8988T (cell line): ENCODE results near the gene CES1.
"Not testable (repeated sequence)": the region's sequence is repeated elsewhere in the genome, so short reads cannot be mapped to it uniquely, and the experiment has no call there.

Experiments
- DNase-seq: peaks from one replicate; pipeline ENCODE4 v3.0.0; 2011

CES1 gene

GRCh38 chr16:55782091-55782792, 50.7 kb downstream of the CES1 start:
- not testable (repeated sequence) for DNase-seq

- DNase-seq = not testable (repeated sequence)
These were observed 51.4 kb downstream of the CES1 start for GRCh38 chr16:55781456-55781855.

GRCh38 chr16:55780095-55780407, 52.8 kb downstream of the CES1 start:
- DNase-seq = not testable (repeated sequence)

GRCh38 chr16:55779402-55780094, 53.3 kb downstream of the CES1 start:
- no peak for DNase-seq

GRCh38 chr16:55778757-55779156, 54.1 kb downstream of the CES1 start:
- DNase-seq = no peak

- DNase-seq = no peak
These were observed 57.0 kb downstream of the CES1 start for GRCh38 chr16:55775857-55776256.

GRCh38 chr16:55773859-55774549, 58.9 kb downstream of the CES1 start:
- DNase-seq = no peak

- DNase-seq = no peak
These were observed 67.7 kb downstream of the CES1 start for GRCh38 chr16:55765161-55765560.

GRCh38 chr16:55760310-55761001, 72.4 kb downstream of the CES1 start:
- DNase-seq = no peak

GRCh38 chr16:55759965-55760309, 73.0 kb downstream of the CES1 start:
- DNase-seq = not testable (repeated sequence)

- not testable (repeated sequence) for DNase-seq
These were observed 75.0 kb downstream of the CES1 start for GRCh38 chr16:55757595-55758527.

GRCh38 chr16:55756963-55757362, 75.9 kb downstream of the CES1 start:
- no peak for DNase-seq

- DNase-seq = no peak
These were observed 78.8 kb downstream of the CES1 start for GRCh38 chr16:55754056-55754455.

- DNase-seq = not testable (repeated sequence)
These were observed 79.7 kb downstream of the CES1 start for GRCh38 chr16:55753145-55753631.
